OCI-LY3 (cell line): ENCODE results near the gene AQP1.

ENCODE experiments used
- CTCF ChIP-seq: fragments of 200-600, 300-600 bp; sonication (generic); IDR thresholded peaks from 2 replicates; pipeline ENCODE4 v1.5.1; 2014; ENCODE audit warnings: antibody characterized with exemption, low read length, low read depth
- EZH2phosphoT487 ChIP-seq: fragments of 200-600 bp; shearing (Covaris generic); IDR thresholded peaks from 2 replicates; pipeline ENCODE4 v1.6.1; 2018; ENCODE audit warnings: antibody characterized with exemption, mixed run types, low read depth

- no peak for TF ChIP-seq CTCF
- TF ChIP-seq EZH2phosphoT487 = no peak
These were observed 15.9 kb downstream of the AQP1 start for GRCh38 chr7:30927559-30927958.
